ENCODE results near the gene PHETA2.

- TF ChIP-seq CTCF (IDR thresholded peaks at IDR 0.05; ENCODE audit: insufficient read depth, low read length, poor library complexity, severe bottlenecking): no peak
- no peak for TF ChIP-seq EZH2phosphoT487 (conservative IDR thresholded peaks at IDR 0.05; ENCODE audit: low read length)
Observed at GRCh38 chr22:42064629-42065028, 9.4 kb upstream of the PHETA2 start.
